ENCODE results near the gene PNPLA4. TPM values are rescaled to one million over a fixed set of nuclear protein-coding genes. Genes with fewer than 3 reads are reported as not detected.

PNPLA4 gene
- total and polyA plus RNA-seq, 2 donors from 2014 or later = 27.7 to 45.3 TPM

Other genes with a start within 250 kb of the PNPLA4 start
- not detected for gene VCX, start 84.2 kb downstream of the PNPLA4 start, total RNA-seq
- not detected for gene VCX, start 84.2 kb downstream of the PNPLA4 start, polyA plus RNA-seq (ENCODE audit: insufficient read depth, low read depth, low replicate concordance)
- not detected for gene VCX2, start 243.9 kb upstream of the PNPLA4 start, total RNA-seq
- not detected for gene VCX2, start 243.9 kb upstream of the PNPLA4 start, polyA plus RNA-seq (ENCODE audit: insufficient read depth, low read depth, low replicate concordance)